GM19468 (cell line): ENCODE data around the gene CRYL1.

Experiments used
- ATAC-seq: cut with Tn5 transposase; IDR thresholded peaks from one replicate; pipeline ENCODE4 v1.9.1; 2021; ENCODE audit warnings: mild to moderate bottlenecking, moderate library complexity, moderate number of reproducible peaks; ENCODE audit not compliant: unreplicated experiment; ENCODE audit errors: extremely low read depth

The CRYL1 gene

GRCh38 chr13:20356444-20356843 lies 169.2 kb downstream of the CRYL1 start:
- ATAC-seq = no peak

- no peak for ATAC-seq
Measured at GRCh38 chr13:20354722-20355121, 170.9 kb downstream of the CRYL1 start.

- no peak for ATAC-seq
Measured at GRCh38 chr13:20353973-20354372, 171.7 kb downstream of the CRYL1 start.
